AG04449 (cell line): Measurements from ENCODE around the gene HLTF.

Experiments used
- CTCF ChIA-PET: fragments of 350-600 bp; formaldehyde crosslinking; extraction: SDS; loops from one replicate; lab custom pipeline; 2021; ENCODE audit warnings: antibody characterized with exemption; lab: Yijun Ruan, JAX
- POLR2A ChIA-PET: fragments of 400-600, 350-600 bp; formaldehyde crosslinking; extraction: SDS; loops from one replicate; lab custom pipeline; 2020; ENCODE audit warnings: antibody characterized with exemption, inconsistent platforms; lab: Yijun Ruan, JAX
- DNase-seq: peaks from one replicate; pipeline ENCODE4 v3.0.0-alpha.2; 2010; ENCODE audit warnings: low read depth, low spot score
- H3K4me3 ChIP-seq: 2 replicates; pipeline ENCODE4 v1.5.1; 2011; ENCODE audit warnings: low read depth, mild to moderate bottlenecking, control low read depth, low read length
- TF ChIP-seq, protein P1 (sequence below): IDR thresholded peaks from one replicate; pipeline ENCODE4 v1.5.1; 2011; ENCODE audit warnings: mild to moderate bottlenecking, moderate library complexity, low read length, control low read depth, inconsistent platforms; ENCODE audit not compliant: insufficient read depth; ENCODE audit errors: missing control alignments

HLTF gene

DNA sequence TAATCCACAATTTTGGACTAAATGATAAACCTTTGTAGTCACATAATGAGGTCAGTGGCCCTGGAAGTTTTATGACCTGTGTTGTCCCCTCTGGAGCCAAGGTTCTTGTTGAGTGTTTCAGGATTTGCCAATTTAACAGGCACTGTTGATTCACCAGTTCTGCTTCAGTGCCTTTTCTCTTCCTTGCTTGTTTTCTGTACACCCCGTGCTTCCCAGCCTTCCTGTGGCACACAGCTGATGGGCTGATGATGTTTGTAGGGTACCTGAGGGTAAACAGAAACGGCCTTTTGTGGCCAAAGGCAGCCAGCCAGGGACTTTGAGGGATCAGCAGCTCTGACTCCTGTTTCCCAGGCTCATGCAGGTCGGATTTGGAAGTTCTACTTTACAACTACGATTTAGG is 81.7 kb downstream of the HLTF start:
- TF ChIP-seq, protein P1, sequence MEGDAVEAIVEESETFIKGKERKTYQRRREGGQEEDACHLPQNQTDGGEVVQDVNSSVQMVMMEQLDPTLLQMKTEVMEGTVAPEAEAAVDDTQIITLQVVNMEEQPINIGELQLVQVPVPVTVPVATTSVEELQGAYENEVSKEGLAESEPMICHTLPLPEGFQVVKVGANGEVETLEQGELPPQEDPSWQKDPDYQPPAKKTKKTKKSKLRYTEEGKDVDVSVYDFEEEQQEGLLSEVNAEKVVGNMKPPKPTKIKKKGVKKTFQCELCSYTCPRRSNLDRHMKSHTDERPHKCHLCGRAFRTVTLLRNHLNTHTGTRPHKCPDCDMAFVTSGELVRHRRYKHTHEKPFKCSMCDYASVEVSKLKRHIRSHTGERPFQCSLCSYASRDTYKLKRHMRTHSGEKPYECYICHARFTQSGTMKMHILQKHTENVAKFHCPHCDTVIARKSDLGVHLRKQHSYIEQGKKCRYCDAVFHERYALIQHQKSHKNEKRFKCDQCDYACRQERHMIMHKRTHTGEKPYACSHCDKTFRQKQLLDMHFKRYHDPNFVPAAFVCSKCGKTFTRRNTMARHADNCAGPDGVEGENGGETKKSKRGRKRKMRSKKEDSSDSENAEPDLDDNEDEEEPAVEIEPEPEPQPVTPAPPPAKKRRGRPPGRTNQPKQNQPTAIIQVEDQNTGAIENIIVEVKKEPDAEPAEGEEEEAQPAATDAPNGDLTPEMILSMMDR, result no peak
- no peak for DNase-seq
- CTCF ChIA-PET, result interaction anchor here (5.2 kb wide), 1 partner anchor 12 kb away, joined by 25 read pairs; the partner anchor contains the start of gene GYG1
- no peak overlapping the region for H3K4me3 ChIP-seq
- POLR2A ChIA-PET, result no interaction called here

DNA sequence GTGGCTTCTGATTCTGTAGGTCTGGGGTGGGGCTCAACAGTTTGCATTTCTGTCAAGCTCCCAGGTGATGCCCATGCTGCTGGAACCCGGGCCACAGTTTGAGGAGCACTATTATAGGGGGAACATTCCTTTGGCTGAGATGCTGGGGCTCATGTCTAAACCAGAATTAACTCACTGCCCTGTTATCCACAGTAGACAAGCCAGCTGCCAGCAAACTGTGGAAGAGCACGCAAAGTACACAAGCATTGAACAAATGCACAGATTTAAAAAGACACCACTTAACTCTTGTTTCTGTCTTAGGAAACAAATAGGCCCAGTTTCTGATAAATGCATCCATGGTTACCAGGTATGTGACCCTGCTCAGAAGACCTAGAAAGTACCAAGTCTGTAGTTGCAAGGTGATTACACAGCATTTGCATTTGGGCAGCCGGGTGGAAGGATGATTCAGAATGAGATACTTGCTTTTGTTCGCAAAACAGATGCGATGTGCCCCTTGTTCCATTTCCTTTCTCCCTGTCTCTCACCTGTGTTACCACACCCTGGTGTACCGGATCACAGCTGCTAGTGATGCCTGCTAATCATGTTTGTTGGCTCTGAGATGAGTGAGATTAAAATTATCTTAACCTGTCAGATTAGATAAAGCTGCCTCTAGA is 82.6 kb downstream of the HLTF start:
- POLR2A ChIA-PET, result no interaction called here
- no peak overlapping the region for H3K4me3 ChIP-seq
- DNase-seq, result no peak
- CTCF ChIA-PET, result interaction anchor here (5.2 kb wide), 1 partner anchor 11 kb away, joined by 25 read pairs; the partner anchor contains the start of gene GYG1
- TF ChIP-seq, protein P1, result no peak

DNA sequence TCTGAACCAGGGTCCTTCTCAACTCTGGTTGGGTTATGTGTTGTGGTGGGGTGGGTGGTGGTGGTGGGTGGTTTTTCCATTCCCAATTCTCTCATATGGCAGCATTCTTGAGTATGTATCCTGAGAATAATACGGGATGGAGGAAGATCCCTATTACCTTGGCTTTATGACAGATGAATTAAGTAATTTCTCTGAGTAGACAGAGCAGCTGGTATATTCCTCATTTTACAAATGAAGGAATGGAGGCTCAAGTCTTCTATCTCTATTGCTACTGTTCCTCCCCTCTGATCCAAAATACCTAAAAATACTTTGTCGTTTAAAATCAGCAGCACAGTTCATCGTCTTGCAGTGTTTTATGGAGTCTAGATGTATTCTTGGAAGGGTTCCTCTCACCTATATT is 84.6 kb downstream of the HLTF start:
- DNase-seq, result no peak
- POLR2A ChIA-PET, result interaction anchor here (2.4 kb wide), 1 partner anchor 10 kb away, joined by 7 read pairs; the partner anchor contains the start of gene GYG1
- TF ChIP-seq, protein P1, result no peak
- CTCF ChIA-PET, result interaction anchor here (5.2 kb wide), 1 partner anchor 9 kb away, joined by 25 read pairs; the partner anchor contains the start of gene GYG1
- H3K4me3 ChIP-seq, result no peak overlapping the region

DNA sequence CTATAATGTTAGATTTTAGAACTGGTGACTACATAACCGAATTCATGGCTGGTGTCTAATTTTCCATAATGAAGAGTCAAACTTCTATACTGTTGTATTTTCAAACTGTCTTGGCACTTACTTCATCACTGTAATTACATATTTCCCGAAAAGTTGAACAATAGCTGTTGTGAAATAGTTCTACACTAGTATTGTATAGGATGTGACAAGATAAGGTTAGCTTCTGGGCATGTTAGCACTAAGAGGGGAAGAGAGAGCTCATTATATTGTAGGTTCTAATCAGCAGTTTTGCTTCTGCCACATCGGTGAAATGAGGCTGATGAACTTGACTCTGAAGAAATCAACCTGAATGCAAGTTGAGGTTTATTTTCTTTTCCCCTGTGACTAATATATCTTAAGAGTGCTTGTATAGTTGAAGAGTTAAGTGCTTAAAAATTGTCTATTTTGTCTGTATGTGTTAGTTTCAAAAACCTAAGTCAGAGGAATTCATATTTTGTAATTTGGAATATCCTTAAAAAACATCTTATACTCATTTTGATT is 86.1 kb downstream of the HLTF start:
- TF ChIP-seq, protein P1, result no peak
- ChIA-PET POLR2A (interaction anchor here (2.4 kb wide), 1 partner anchor 9 kb away, joined by 7 read pairs; the partner anchor contains the start of gene GYG1), CTCF (interaction anchor here (1.1 to 5.2 kb wide), 3 partner anchors 8 to 38 kb away, joined by 3 to 25 read pairs (median 3); partner anchors contain the start of gene GYG1)
- no peak overlapping the region for H3K4me3 ChIP-seq
- DNase-seq, result no peak

DNA sequence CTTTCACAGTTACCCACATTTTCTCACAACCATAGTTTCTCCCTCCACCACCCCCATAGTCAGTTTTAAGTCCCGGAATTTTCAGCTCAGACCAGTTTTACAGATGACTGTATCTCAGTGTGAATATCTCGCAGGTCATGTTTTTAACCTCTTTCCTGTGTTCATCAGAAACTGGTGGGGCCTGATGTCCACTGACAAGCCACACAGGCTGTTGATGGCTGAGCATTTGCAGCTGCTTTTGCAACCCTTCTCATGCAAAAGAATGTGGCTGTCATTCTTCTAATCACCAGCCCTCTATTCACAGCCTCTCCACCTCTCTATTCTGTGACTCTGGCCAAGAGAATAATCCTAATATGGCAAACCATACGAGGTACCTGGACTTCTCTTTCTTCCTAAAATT is 86.5 kb downstream of the HLTF start:
- H3K4me3 ChIP-seq, result no peak overlapping the region
- ChIA-PET POLR2A (interaction anchor here (2.4 kb wide), 1 partner anchor 8 kb away, joined by 7 read pairs; the partner anchor contains the start of gene GYG1), CTCF (interaction anchor here (0.7 to 1.6 kb wide), 3 partner anchors 9 to 38 kb away, joined by 3 read pairs; no protein-coding TSS in a partner anchor)
- DNase-seq, result no peak
- TF ChIP-seq, protein P1, result no peak
